GM12878 (cell line): ENCODE data around the gene UBQLN4. TPM values are rescaled to one million over a fixed set of nuclear protein-coding genes. Genes with fewer than 3 reads are reported as not detected.

ENCODE experiments used
- ATAC-seq: fragments of 200-7000 bp; cut with Tn5 transposase; 3 replicates; pipeline ENCODE4 v1.9.1; 2020; ENCODE audit warnings: mild to moderate bottlenecking, moderate library complexity
- BruUV-seq: library from RNA; stranded (reverse); fragments of 400-500 nt; replicated peaks from 2 replicates; lab custom pipeline; 2021; lab: Mats Ljungman, UMichigan
- CTCF ChIA-PET: fragments of 300-600 bp; sonication (Branson Sonifier 250); formaldehyde crosslinking; extraction: SDS; loops from one replicate; lab custom pipeline; 2021; ENCODE audit warnings: inconsistent platforms; lab: Yijun Ruan, JAX
- POLR2A ChIA-PET: fragments of 350-600 bp; formaldehyde crosslinking; extraction: SDS; loops from one replicate; lab custom pipeline; 2021; ENCODE audit warnings: inconsistent platforms; lab: Charles Lee
- RAD21 ChIA-PET: fragments of 300-600 bp; sonication (Branson Sonifier 250); formaldehyde crosslinking; loops from one replicate; lab custom pipeline; 2023; ENCODE audit warnings: antibody characterized with exemption; ENCODE audit not compliant: unreplicated experiment; lab: Charles Lee
- SMC1A ChIA-PET: fragments of 300-600 bp; sonication (Branson Sonifier 250); formaldehyde crosslinking; loops from one replicate; lab custom pipeline; 2023; ENCODE audit not compliant: unreplicated experiment, uncharacterized antibody; lab: Charles Lee
- DNase-seq: peaks from one replicate; pipeline ENCODE4 v3.0.0-alpha.2; 2011; ENCODE audit warnings: low read depth, low spot score
- FAIRE-seq: peaks from 3 replicates; lab custom pipeline; 2011; peaks lifted over from hg19 to GRCh38; lab: Jason Lieb, UNC
- H2AFZ ChIP-seq: 2 replicates; pipeline ENCODE4 v1.6.0; 2011; ENCODE audit warnings: low read depth, low read length, control low read depth; ENCODE audit not compliant: control insufficient read depth
- H3K27ac ChIP-seq: 2 replicates; pipeline ENCODE4 v1.5.1; 2011; ENCODE audit warnings: control low read depth; ENCODE audit not compliant: control insufficient read depth, insufficient read depth
- H3K27me3 ChIP-seq, 2 experiments: replicated peaks in 1 of 2; 2 replicates each; pipeline versions ENCODE4 v1.6.0 to v1.6.1; 2011; ENCODE audit warnings: low read length in 1 of 2; ENCODE audit not compliant: control insufficient read depth in 2 of 2, insufficient read depth in 2 of 2
- H3K36me3 ChIP-seq, 2 experiments: 2 replicates each; pipeline ENCODE4 v1.5.1; 2011; ENCODE audit warnings: low read length in 1 of 2; ENCODE audit not compliant: control insufficient read depth in 2 of 2, insufficient read depth in 2 of 2
- H3K4me1 ChIP-seq: 2 replicates; pipeline ENCODE4 v1.6.1; 2011; ENCODE audit warnings: mild to moderate bottlenecking, low read length, moderate library complexity, mixed read lengths; ENCODE audit not compliant: control insufficient read depth, insufficient read depth
- H3K4me2 ChIP-seq: 2 replicates; pipeline ENCODE4 v1.6.0; 2011; ENCODE audit warnings: control low read depth; ENCODE audit not compliant: control insufficient read depth, insufficient read depth
- H3K4me3 ChIP-seq: fragments of 200-600 bp; sonication (generic); 2 replicates; pipeline ENCODE4 v1.5.1; 2016
- H3K79me2 ChIP-seq: 2 replicates; pipeline ENCODE4 v1.6.0; 2011; ENCODE audit warnings: low read length; ENCODE audit not compliant: control insufficient read depth, insufficient read depth
- H3K9ac ChIP-seq: 2 replicates; pipeline ENCODE4 v1.8.0; 2011; ENCODE audit warnings: low read length, control low read depth, mixed read lengths; ENCODE audit not compliant: control insufficient read depth, insufficient read depth
- H3K9me3 ChIP-seq: replicated peaks from 3 replicates; pipeline ENCODE4 v1.5.1; 2011; ENCODE audit warnings: mild to moderate bottlenecking, low read length; ENCODE audit not compliant: control insufficient read depth, insufficient read depth
- H4K20me1 ChIP-seq: 2 replicates; pipeline ENCODE4 v1.6.0; 2011; ENCODE audit not compliant: control insufficient read depth, insufficient read depth
- BHLHE40 ChIP-seq, 2 experiments: fragments of 450-650 bp in 1 of 2; IDR thresholded peaks; 2 replicates each; pipeline ENCODE4 v1.6.1; 2011 to 2017; ENCODE audit warnings: low read depth in 2 of 2, borderline replicate concordance in 1 of 2, improper control_type of control experiment in 1 of 2, low read length in 1 of 2, mild to moderate bottlenecking in 1 of 2
- BMI1 ChIP-seq: fragments of 450-650 bp; IDR thresholded peaks from 2 replicates; pipeline ENCODE4 v1.6.1; 2016; ENCODE audit warnings: mild to moderate bottlenecking, moderate library complexity, borderline replicate concordance
- GATAD2B ChIP-seq: fragments of 450-650 bp; conservative IDR thresholded peaks from 2 replicates; pipeline ENCODE4 v1.6.1; 2017; ENCODE audit warnings: low read depth, mild to moderate bottlenecking, moderate library complexity
- HDAC2 ChIP-seq: fragments of 200-600 bp; sonication (generic); IDR thresholded peaks from 2 replicates; pipeline ENCODE4 v1.6.1; 2017
- HDGF ChIP-seq: fragments of 450-650 bp; IDR thresholded peaks from 2 replicates; pipeline ENCODE4 v1.6.1; 2016; ENCODE audit warnings: antibody characterized with exemption
- IKZF2 ChIP-seq, 2 experiments: fragments of 450-650 bp; IDR thresholded peaks; 2 replicates each; pipeline ENCODE4 v1.6.1; 2017; ENCODE audit warnings: mild to moderate bottlenecking in 2 of 2, moderate library complexity in 2 of 2
- LARP7 ChIP-seq: fragments of 450-650 bp; IDR thresholded peaks from 2 replicates; pipeline ENCODE4 v1.6.1; 2017; ENCODE audit warnings: mild to moderate bottlenecking
- MTA3 ChIP-seq: IDR thresholded peaks from 2 replicates; pipeline ENCODE4 v1.6.1; 2012; ENCODE audit warnings: low read length, inconsistent platforms, borderline replicate concordance
- SMARCA5 ChIP-seq: fragments of 450-650 bp; IDR thresholded peaks from 2 replicates; pipeline ENCODE4 v1.6.1; 2017; ENCODE audit warnings: mild to moderate bottlenecking
- SP1 ChIP-seq: IDR thresholded peaks from one replicate; pipeline ENCODE4 v1.6.1; 2011; ENCODE audit warnings: low read depth, low read length
- SREBF1 ChIP-seq: IDR thresholded peaks from 2 replicates; pipeline ENCODE4 v1.6.1; 2012; ENCODE audit warnings: mild to moderate bottlenecking, low read length
- SUZ12 ChIP-seq: fragments of 200-600 bp; sonication (generic); IDR thresholded peaks from one replicate; pipeline ENCODE4 v1.6.1; 2018; ENCODE audit warnings: antibody characterized with exemption, mild to moderate bottlenecking; ENCODE audit not compliant: unreplicated experiment
- TARDBP ChIP-seq: IDR thresholded peaks from 2 replicates; pipeline ENCODE4 v1.6.1; 2016; ENCODE audit warnings: borderline replicate concordance
- YY1 ChIP-seq: IDR thresholded peaks from 2 replicates; pipeline ENCODE4 v1.6.1; 2011; ENCODE audit warnings: low read depth, mild to moderate bottlenecking, low read length
- WGBS: methylation state at CpG from one replicate; pipeline ENCODE4 v1.1.6; 2016; ENCODE audit warnings: low lambda C conversion rate; ENCODE audit not compliant: insufficient replicate concordance, insufficient coverage; ENCODE audit errors: missing lambda C conversion rate; 5-methylcytosine and 5-hydroxymethylcytosine counted together
- in situ Hi-C: fragments of 300-500 bp; cut with MboI; formaldehyde crosslinking; loops from 9 replicates; pipeline ENCODE4 v1.14.3; 2018; ENCODE audit warnings: mixed read lengths
- intact Hi-C: fragments of 100-400 bp; cut with micrococcal nuclease; formaldehyde crosslinking; loops from one replicate; pipeline ENCODE4 v1.14.2; 2022; ENCODE audit not compliant: unreplicated experiment
- polyA plus RNA-seq, 11 experiments: library from polyadenylated mRNA; depleted of rRNA in 4 of 11; unstranded in 6 of 11; stranded (reverse) in 5 of 11; fragments of >200 nt; fragmentation: Nextera tagmentation in 4 of 11; fragmentation: Illumina TruSeq in 1 of 11; extraction: Ambion mirVana in 4 of 11; extraction: Trizol in 1 of 11; gene quantifications; 1 replicate in 1 of 11; 2 replicates in 10 of 11; pipeline versions ENCODE4 v1.2.1 to v1.2.3, GENCODE V29; 2011 to 2016; ENCODE audit warnings: inconsistent platforms in 2 of 11, missing spikeins in 2 of 11, low read depth in 1 of 11
- total RNA-seq, 4 experiments: library from RNA; depleted of rRNA in 3 of 4; stranded (reverse); fragments of >200 nt in 3 of 4; fragmentation: Illumina TruSeq in 1 of 4; extraction: Trizol in 1 of 4; gene quantifications; 2 replicates each; pipeline versions ENCODE4 v1.2.1 to v1.2.3, GENCODE V29; 2013 to 2021
- TF ChIP-seq, protein P1 (sequence below): fragments of 450-650 bp; IDR thresholded peaks from 2 replicates; pipeline ENCODE4 v1.6.1; 2016; ENCODE audit warnings: mild to moderate bottlenecking

Gene UBQLN4
- total and polyA plus RNA-seq, 10 of the 15 experiments (the other 5 are each of a cell fraction or from before 2014, with no cell fraction given), result 10.0 to 44.6 (median 19.7) TPM

GRCh38 chr1:156054500-156055280 lies 1.1 kb upstream of the UBQLN4 start, which contains the start of gene LAMTOR2 (continued):
- TF ChIP-seq, protein P1, sequence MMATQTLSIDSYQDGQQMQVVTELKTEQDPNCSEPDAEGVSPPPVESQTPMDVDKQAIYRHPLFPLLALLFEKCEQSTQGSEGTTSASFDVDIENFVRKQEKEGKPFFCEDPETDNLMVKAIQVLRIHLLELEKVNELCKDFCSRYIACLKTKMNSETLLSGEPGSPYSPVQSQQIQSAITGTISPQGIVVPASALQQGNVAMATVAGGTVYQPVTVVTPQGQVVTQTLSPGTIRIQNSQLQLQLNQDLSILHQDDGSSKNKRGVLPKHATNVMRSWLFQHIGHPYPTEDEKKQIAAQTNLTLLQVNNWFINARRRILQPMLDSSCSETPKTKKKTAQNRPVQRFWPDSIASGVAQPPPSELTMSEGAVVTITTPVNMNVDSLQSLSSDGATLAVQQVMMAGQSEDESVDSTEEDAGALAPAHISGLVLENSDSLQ, result no peak
- TF ChIP-seq BMI1, result no peak
- peak; percentile 85 for TF ChIP-seq SREBF1
- 0 out of 2 replicates have a peak, but pooled peaks have one; percentile 33 for TF ChIP-seq HDAC2
- TF ChIP-seq IKZF2 (IDR thresholded peaks at IDR 0.05), result peak; percentile 80 to 85
- no peak for TF ChIP-seq SUZ12
- no peak for TF ChIP-seq MTA3

DNA sequence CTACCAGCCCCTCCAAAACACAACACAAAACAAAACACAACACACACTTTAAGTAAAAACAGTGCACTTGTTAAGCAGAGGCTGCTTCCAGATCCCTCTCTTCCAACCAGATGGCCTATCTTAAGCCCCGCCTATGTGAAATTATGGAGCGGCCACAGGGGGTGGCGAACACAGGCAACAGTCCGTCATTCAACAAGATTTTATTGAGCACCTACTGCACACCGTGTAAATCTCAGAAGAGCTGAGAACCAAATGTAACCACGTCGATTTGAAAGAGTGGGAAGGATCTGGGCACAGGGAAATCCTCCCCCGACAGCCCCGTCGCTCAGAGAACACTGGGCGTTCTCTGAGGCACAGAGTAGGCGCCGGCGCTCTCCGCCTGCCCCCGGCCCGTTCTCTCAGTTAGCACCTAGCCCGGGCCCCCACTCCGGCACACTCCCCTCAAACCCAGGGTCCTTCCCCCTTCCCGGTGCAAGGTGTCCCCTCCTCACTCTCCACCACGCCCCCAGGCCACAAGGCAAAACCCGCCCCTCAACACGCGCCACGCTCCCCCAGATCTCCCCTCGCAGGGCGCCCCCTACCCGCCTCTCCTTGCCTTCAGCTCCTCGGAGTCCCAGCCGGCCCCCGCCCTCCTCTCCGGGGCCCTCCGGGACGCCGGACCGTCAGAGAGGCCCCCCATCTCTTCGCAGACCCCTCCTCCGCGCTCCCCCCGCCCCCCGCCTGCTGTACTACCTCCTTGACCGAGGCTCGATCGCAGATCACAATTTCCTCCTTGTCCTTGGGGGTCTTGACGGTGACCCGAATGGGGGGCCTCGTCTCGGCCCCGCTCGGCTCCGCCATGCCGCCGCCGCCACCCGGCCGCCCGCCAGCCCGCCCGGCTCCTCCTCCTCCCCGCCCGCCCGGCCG lies 483 bp downstream of the UBQLN4 start:
- peak; percentile 27 for FAIRE-seq
- TF ChIP-seq HDAC2 (no peak), YY1 (0 out of 2 replicates have a peak, but pooled peaks have one; percentile 11), LARP7 (peak; percentile 42; the same call in 1 of the 2 replicates), GATAD2B (peak; percentile 30; the same call in 1 of the 2 replicates), SMARCA5 (0 out of 2 replicates have a peak, but pooled peaks have one; percentile 70), SP1 (no peak), TARDBP (no peak), HDGF (0 out of 2 replicates have a peak, but pooled peaks have one; percentile 25), BHLHE40 (IDR thresholded peaks at IDR 0.05; ENCODE audit: borderline replicate concordance in 1 of 2, low read depth in 2 of 2, low read length in 1 of 2) (0 out of 4 replicates have a peak, but pooled peaks of 1 of the 2 experiments have one; percentile 11)
- TF ChIP-seq, protein P1, result peak; percentile 81

More for the DNA sequence above, 483 bp downstream of the UBQLN4 start:
- H3K4me3 ChIP-seq, result peak overlapping the region; percentile 79
- ChIA-PET SMC1A (interaction anchor here (1.6 to 1.7 kb wide), 2 partner anchors 13 to 114 kb away, joined by 5 read pairs; no protein-coding TSS in a partner anchor), POLR2A (interaction anchor here (0.6 to 1.3 kb wide), 2 partner anchors 30 to 86 kb away, joined by 5 to 6 read pairs; no protein-coding TSS in a partner anchor), CTCF (interaction anchor here (0.6 to 1.4 kb wide), 7 partner anchors 31 to 230 kb away, joined by 3 to 4 read pairs (median 3); partner anchors contain the start of gene TMEM79), RAD21 (interaction anchor here (0.7 to 3.3 kb wide), 4 partner anchors 13 to 115 kb away, joined by 3 to 14 read pairs (median 8); no protein-coding TSS in a partner anchor)
- peaks cover 0 to 2% of the 10 kb centered on the region in 2 experiments; a peak in 2 of 4 replicates for H3K36me3 ChIP-seq
- H4K20me1 ChIP-seq, result no peaks in the 10 kb centered on the region
- ATAC-seq, result peak; percentile 34
- TSS peak; percentile 43 for BruUV-seq
- no peak for DNase-seq
- no peaks in the 10 kb centered on the region; the same call in 1 of the 2 replicates for H3K4me1 ChIP-seq
- peaks cover 19% of the 10 kb centered on the region for H3K79me2 ChIP-seq
- H2AFZ ChIP-seq, result peak overlapping the region; percentile 93
- H3K9ac ChIP-seq, result peak overlapping the region; percentile 67
- under 1% methylated on average over 27 of the region's 63 CpGs for WGBS
- intact Hi-C loops, result loop anchor here (2.0 to 10.0 kb wide), 3 partner anchors 40 to 198 kb away; partner anchors contain the start of genes ARHGEF2, GON4L and SYT11
- in situ Hi-C loops, result no loop called here
- no peaks in the 10 kb centered on the region for H3K9me3 ChIP-seq
- no peaks in the 10 kb centered on the region for H3K27me3 ChIP-seq
- H3K4me2 ChIP-seq, result peak overlapping the region; percentile 90
- H3K27ac ChIP-seq, result peak overlapping the region; percentile 63
